ENCODE data around the gene PRKCE.

Gene PRKCE

DNA sequence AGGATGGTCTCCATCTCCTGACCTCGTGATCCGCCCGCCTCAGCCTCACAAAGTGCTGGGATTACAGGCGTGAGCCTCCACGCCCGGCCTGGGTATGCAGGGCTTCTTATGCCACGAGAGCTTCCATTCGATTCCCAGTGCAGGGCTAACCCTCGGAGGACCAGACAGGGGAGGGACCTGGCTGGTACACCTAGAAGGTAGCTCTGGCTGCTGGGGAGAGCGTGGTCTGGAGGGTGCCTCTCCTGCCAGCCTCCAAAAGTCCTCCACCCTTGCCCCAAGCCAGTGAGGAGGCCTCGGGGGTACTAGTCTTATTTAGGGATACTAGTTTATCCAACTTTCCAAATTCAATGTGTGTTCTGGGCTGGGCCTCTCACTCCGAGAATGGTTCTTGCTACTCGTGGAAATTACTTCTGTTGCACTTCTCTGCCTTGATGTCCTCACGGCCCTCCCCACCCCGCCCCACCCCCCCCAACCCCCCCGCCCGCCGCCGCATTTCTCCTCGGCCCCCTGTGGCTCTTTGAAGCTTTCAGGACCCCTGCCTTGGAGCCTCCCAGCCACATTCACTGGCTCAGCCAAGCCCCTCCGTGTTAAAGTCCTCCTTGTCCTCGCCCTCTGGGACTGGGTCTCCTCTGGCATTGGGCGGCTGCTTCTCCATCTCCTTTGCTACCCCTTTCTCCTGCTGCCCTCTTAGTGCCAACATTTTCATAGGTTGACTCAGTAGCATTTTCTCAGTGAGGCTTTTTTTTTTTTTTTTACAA is 502.7 kb downstream of the PRKCE start:
- TF ChIP-seq, protein P1, sequence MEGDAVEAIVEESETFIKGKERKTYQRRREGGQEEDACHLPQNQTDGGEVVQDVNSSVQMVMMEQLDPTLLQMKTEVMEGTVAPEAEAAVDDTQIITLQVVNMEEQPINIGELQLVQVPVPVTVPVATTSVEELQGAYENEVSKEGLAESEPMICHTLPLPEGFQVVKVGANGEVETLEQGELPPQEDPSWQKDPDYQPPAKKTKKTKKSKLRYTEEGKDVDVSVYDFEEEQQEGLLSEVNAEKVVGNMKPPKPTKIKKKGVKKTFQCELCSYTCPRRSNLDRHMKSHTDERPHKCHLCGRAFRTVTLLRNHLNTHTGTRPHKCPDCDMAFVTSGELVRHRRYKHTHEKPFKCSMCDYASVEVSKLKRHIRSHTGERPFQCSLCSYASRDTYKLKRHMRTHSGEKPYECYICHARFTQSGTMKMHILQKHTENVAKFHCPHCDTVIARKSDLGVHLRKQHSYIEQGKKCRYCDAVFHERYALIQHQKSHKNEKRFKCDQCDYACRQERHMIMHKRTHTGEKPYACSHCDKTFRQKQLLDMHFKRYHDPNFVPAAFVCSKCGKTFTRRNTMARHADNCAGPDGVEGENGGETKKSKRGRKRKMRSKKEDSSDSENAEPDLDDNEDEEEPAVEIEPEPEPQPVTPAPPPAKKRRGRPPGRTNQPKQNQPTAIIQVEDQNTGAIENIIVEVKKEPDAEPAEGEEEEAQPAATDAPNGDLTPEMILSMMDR (IDR thresholded peaks at IDR 0.05; ENCODE audit: low read depth, low read length, missing control alignments): no peak
- DNase-seq (ENCODE audit: low read depth): no peak

DNA sequence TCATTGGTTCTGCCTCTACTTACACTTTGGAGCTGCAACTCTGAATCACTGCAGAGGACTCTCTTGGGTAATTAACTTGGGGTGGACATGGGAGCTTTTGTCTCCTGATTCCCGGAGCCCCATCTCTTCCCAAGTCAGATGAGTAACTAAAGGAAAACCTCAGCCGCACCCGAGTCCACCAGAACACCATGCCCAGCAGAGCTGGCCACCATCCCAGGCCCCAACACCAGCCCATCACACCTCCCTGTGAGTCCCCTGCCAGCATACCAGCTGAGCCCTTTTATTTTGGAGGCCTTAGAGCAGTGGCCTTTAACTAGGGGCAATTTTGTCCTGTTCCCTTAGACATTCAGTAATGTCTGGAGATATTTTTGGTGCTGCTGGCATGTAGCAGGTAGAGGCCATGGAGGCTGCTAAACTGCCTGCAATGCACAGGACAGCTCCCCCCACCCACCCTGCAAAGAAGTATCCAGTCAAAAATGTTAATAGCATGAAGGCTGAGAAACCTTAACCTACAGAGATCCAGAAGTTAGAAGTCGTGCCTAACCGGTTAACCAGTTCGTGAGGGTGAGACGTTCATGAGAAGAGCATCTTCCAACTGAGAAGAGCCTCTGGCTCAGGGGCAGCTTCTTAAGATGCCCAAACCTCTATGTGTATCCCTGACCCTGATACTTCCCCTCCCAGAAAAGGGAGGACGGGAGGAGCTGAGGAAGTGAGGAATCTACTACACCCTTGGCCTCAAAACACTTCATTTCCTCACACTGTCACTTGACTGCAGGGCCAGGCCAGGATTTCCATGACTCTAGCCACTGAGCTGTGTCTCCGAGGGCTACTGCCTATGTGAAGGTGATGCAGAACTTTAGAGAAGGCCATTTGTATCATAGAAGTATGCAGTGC is 505.8 kb downstream of the PRKCE start:
- TF ChIP-seq, protein P1 (IDR thresholded peaks at IDR 0.05; ENCODE audit: low read depth, low read length, missing control alignments): no peak

More for the DNA sequence above, 502.7 kb downstream of the PRKCE start:
- H3K4me3 ChIP-seq (ENCODE audit: low read depth, low read length): no peak overlapping the region

DNA sequence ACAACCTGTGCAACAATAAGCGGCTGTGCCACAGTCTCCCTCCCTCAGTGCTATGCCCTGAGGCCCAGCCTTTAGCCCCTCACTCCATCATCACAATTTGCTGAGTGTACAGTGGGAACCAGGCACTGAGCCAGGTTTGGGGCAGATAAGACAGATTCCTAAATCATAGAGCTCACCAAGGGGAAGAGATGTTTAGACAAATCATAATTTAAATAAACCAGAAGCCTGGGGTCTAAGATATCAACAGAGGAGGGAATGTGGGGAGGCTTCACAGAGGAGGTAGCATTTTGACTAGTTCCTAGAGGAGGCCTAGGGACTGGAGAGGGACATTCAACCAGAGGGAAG is 506.5 kb downstream of the PRKCE start:
- no peak overlapping the region for H3K4me3 ChIP-seq (ENCODE audit: low read depth, low read length)
- no peak for DNase-seq (ENCODE audit: low read depth)
- TF ChIP-seq, protein P1 (IDR thresholded peaks at IDR 0.05; ENCODE audit: low read depth, low read length, missing control alignments): no peak

More for the DNA sequence above, 505.8 kb downstream of the PRKCE start:
- DNase-seq (ENCODE audit: low read depth): no peak
- H3K4me3 ChIP-seq (ENCODE audit: low read depth, low read length): no peak overlapping the region

DNA sequence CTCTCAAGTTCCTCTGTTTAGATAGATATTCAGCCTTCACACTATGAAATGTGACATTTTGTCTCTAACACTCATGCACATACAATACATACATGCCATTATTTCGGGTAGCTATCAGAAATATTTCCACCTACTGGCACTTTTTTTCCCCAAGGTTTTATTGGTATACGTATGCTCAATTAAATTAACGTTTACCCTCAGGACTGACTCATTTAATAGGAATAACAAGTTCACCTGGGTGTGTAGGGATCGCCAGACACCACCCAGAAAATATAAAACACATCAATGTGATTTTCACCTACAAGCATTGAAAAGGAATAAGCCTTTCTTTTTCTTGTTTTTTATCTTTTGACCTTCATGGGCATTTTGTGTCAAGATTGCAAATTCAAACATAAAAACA is 507.2 kb downstream of the PRKCE start:
- H3K4me3 ChIP-seq (ENCODE audit: low read depth, low read length): no peak overlapping the region
- DNase-seq (ENCODE audit: low read depth): no peak
- TF ChIP-seq, protein P1 (IDR thresholded peaks at IDR 0.05; ENCODE audit: low read depth, low read length, missing control alignments): no peak

DNA sequence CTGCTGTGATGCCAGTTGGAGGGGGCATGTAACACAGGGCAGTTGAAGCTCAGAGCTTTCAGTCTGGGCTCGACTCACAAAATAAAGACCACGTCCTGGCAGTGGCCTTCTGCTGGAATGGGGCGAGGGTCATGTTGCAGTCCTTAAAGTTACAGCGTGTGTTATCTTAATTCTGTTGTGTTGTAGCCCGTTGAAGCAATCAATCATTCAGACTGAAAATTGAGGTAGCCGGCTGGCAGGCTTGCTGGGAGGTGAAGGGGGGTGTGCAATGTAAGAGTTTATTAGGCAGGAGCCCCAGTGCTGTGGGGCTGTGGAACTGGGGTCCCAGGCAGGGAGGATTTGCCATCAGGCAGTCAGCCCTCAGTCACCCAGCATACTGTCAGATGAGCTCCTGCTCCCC is 508.9 kb downstream of the PRKCE start:
- TF ChIP-seq, protein P1 (IDR thresholded peaks at IDR 0.05; ENCODE audit: low read depth, low read length, missing control alignments): no peak
- no peak for DNase-seq (ENCODE audit: low read depth)
- no peak overlapping the region for H3K4me3 ChIP-seq (ENCODE audit: low read depth, low read length)

DNA sequence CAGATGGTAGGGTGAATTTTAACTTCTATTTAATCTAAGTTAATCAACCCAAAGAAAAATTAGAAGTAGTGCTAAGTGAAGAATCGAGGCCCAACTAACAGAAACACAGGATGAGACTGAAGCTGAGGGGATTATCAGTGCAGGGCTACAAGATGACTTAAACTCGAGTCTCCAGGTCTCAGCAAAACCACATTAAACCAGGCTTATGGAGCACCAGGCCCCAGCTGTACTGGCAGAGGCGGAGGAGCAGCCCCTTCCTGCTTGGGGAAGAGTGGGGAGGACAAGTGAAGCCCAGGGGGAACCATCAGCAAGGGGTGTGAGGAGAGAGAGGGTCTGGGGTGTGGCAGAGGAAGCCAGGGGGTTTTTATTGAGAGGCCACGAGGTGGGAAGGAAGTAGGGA is 509.8 kb downstream of the PRKCE start:
- TF ChIP-seq, protein P1 (IDR thresholded peaks at IDR 0.05; ENCODE audit: low read depth, low read length, missing control alignments): no peak
- H3K4me3 ChIP-seq (ENCODE audit: low read depth, low read length): no peak overlapping the region
- DNase-seq (ENCODE audit: low read depth): no peak
